ENCODE data around the gene DMD.

Gene DMD

GRCh38 chrX:31318866-31319265 lies 1892.5 kb downstream of the DMD start:
- no peak for DNase-seq

- no peak for DNase-seq
Measured at GRCh38 chrX:31316340-31316991, 1894.9 kb downstream of the DMD start.

DNA sequence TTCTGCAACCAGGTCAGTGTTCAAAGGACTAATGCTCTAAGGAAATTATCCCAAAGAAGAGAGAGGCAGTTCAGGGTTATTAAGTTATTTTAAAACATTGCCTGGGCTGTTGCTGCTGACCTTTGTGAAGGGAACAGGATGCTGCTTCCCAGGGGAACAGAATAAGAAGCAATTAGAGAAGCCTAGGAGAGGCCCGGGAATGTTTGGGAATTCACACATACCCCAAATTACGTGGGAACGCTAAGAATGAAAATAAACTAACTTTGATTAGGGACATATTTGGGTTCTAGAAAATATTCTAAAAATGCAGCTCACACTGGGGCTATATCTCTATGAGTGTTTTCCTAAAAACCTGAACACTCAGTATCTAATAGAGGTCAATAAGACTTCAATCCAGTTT lies 1896.4 kb downstream of the DMD start:
- no peak for DNase-seq

DNA sequence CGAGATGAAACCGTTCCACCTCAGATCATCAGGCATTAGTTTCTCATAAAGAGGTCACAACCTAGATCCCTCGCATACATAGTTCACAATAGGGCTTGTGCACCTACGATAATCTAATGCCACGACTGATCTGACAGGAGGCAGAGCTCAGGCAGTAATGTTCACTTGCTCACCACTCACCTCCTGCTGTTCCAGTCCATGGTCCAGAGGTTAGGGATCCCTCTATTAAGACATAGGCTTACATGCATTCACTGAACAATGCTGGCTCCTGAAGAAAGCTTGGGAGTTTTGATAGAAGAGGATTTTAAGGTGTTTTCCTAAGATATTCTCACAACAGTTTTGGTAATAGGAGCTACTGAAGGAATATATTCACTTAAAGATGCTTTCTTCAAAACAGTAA lies 1903.4 kb downstream of the DMD start:
- DNase-seq, result no peak

- no peak for DNase-seq
Measured at GRCh38 chrX:31302573-31303075, 1908.7 kb downstream of the DMD start.

DNA sequence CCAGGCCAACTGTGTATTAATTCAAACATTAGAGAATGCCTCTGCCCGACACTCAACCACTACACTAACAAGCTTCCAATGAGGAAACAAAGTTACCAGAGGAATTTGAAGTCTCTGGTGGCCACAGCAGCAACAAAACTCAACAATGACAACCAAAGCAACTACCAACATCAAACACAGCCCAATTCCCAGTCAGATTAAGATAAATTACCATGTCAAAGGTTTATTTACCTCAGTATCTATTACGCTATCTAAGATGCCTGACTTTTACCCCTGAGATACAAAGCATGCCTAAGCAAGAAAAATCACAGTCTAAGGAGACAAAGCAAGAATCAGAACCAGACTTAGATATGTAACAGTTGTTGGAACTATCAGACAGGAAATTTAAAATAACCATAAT lies 1909.4 kb downstream of the DMD start:
- DNase-seq, result no peak

DNA sequence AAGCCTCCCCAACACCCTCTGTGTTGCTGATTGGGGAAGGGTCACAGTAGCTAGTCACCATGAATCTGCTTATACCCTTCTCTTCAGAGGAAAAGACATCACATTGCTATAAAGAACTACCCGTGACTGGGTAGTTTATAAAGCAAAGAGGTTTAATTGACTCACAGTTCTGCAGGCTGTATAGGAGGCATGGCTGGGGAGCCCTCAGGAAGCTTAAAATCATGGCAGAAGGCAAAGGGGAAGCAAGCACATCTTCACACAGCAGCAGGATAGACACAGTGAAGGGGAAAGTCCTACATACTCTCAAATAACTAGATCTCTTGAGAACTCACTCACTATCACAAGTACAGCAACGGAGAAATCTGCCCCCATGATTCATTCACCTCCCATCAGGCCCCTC lies 1910.1 kb downstream of the DMD start:
- DNase-seq, result no peak

GRCh38 chrX:31298916-31299315 lies 1912.4 kb downstream of the DMD start:
- no peak for DNase-seq

- DNase-seq, result no peak
Measured at GRCh38 chrX:31297881-31298280, 1913.5 kb downstream of the DMD start.

- DNase-seq, result no peak
Measured at GRCh38 chrX:31294475-31294874, 1916.9 kb downstream of the DMD start.

DNA sequence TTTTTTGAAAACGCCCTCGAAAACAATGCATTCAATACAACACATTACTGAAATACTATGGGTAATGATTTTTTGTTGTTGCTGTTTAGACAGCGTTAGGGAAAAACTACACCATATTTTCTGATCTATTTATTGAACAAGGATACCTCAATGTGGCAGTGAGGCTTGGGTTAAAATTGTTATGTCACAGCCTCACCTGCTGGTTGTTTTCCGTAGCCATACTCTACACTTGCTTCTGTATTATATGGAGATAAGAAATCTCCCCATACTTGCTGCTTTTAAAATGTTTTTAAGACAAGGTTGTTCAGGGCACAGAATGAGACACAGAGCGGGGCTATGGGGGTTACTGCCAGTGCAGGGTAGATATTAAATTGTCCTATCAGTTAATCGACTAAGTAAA lies 1917.9 kb downstream of the DMD start:
- no peak for DNase-seq

GRCh38 chrX:31291131-31291530 lies 1920.2 kb downstream of the DMD start:
- DNase-seq, result no peak

DNA sequence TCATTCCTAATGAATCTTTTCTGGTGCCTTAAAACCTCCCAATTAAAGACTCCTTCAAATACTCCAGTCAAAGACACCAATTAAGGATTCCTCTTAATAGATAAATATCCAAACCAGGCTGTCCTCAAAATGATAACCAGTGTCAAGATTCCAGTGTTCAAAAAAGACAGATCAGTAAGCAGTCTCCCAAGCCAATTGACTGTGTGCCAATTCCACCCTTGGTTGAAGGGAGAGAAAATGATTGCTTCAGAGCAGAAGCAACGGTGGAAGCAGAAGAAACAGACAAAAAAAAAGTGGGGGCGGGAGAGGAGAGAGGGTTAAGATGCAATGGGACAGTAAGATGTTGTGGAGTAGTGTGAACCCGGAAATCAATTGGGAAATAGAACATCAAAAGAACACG lies 1923.5 kb downstream of the DMD start:
- no peak for DNase-seq

DNA sequence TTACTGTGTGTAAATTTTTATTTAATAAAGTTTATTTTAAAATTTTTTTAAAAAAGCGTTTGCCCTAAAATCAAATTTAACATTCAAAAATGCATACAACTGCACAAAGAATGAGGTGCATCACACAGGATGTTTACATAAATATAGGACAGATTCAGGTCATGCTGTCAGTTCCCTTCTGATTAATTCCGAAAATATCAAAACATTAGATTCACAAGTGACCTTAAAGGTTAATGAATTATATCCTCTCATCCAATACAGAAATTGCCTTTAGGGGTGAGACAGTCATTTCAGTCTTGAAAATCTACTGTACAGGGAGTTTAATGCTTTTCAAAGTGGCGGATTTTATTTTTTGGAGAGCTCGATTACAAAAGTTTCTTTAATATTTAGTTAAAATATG lies 1930.8 kb downstream of the DMD start:
- DNase-seq, result no peak

DNA sequence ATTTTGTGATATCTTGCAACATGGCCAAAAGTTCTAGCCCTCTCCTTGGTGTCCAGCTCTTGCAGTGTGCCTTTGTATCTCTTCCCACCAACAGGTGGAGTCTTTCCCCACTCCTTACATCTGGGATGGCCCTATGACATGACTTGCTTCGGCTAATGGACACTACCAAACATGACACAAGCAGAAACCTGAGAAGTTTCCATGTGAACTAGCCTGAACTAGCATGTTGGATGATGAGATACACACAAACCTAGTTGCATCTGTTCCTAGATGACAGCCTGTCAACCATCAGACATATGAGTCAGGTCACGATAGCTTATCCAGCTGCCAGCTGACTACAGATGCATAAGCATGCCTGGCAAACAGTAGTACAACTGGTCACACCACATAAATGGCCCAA lies 1932.0 kb downstream of the DMD start:
- no peak for DNase-seq

GRCh38 chrX:31272472-31272775 lies 1938.9 kb downstream of the DMD start:
- DNase-seq, result no peak

GRCh38 chrX:31271615-31272471 lies 1939.5 kb downstream of the DMD start:
- no peak for DNase-seq

DNA sequence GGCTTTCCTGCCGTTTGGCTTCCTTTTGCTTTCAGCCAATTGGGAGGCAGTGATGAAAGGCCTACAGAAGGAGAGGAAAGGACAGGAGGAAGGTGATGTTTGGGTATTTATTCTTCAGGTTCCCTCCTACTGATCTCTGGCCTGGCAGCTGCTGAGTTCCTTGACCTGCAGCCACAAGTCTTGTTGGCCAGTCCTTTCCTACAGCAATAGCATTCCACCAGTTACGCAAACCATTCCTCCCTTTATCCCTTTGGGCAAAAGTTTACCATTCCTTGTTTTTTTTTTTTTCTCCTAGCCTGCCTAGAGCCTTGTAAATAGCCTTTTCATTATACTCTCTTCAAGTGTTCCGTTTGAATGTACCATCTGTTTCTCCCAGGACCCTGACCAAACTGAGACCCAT lies 1941.4 kb downstream of the DMD start:
- DNase-seq, result no peak

DNA sequence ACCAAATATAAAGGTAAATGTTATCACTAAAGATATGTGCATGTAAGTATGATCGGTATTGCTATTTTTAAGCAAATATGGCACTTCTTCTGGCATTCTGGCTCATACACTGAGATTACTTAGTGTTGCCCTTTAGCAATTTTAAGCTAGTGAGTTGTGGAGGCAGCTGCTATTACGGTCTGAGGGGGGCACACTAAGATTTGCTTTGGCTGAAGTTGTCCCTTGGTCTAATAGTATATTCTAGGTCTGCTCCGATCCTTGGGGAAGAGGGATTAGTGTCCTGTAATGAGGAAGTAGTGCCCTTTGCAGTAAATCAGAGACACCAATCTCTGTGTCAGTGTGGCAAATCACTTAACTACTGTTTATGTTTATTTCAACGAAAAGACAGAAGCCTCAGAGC lies 1943.0 kb downstream of the DMD start:
- no peak for DNase-seq

DNA sequence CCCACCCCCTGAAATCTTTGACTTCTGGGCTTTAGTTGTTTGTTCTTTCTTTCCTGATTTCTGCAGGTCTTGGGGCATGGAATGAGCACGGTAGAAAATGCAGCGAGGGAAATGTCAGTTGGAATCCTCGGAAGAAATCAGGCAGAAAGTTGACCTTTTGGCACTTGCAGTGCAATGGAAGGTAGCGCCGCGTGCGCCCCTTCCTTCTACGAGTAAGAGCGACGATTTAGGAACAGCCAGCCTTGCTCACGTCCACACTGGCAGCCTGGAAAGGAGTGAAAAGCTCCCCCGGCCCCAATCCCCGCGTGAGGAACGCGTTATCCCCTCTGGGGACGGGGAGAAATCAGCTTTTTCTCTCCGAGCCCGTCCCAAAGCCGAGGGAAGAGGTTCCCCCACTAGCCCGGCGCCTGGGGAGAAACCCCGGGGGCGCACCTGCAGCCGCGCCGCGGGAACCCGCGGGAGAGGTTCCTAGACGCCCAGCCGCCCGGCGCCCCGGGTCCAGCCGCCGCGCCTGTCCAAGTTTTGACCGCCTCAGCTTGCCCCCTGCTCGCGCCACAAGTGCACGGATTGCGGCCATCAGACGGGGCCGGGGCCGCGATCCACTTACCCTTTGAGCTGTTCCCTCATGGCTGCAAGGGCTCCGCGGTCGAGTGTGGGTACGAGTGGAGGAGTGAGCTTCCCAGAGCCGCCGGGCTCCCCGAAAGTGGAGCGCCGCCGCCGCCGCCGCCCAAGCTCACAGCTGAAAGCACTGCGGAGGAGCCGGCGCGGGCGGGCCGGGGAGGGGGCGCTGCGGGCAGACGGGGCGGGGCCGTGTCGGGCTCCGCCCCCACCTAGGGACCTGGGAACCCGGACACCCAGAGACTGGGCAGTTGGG lies 1944.9 kb downstream of the DMD start:
- DNase-seq, result no peak

DNA sequence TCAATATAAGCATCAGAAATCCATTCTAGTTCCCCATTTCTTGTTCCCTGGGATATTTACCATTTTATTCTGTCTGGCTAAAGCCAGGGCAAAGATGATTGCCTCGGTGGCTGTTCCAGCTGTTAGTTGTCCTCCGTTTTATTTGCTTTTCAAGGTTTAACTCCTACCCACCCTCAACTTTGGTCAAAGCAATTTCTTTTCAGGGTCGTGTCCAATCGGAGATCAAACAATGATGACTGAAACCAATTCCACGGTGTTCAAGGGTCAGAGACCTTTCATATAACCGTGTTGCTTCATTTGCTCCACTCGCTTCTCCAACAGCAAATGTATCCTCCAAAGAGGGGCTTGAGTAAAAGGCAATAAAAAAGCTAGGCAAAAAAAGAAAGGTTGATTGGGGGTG lies 1946.0 kb downstream of the DMD start:
- no peak for DNase-seq

DNA sequence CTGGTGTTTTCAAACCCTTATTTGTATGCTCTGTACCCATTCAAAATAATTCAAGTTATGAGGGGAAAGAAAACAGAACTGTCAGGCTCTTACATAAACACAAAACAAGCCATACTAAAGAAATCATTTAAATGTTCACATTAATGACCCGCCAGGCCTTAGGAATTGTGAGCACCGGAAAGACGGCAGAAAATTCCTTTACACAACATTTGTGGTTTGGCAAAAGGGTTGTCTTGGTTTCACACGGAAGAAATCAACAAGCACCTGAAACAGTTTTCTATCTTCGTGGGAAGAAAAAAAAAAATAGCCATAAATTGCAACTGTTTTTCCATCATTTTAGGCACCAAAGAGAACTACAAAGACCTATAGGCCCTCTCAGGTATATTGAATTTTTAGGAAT lies 1951.0 kb downstream of the DMD start:
- no peak for DNase-seq

GRCh38 chrX:31258166-31258565 lies 1953.2 kb downstream of the DMD start:
- DNase-seq, result no peak

All from NCI-H2171 treated with DMSO at 0.1 percent for 48 hours (cell line).